Neural cell (in vitro differentiated cells): Measurements from ENCODE around the gene SLC6A18. TPM values are rescaled to one million over a fixed set of nuclear protein-coding genes. Genes with fewer than 3 reads are reported as not detected.

ENCODE experiments used
- H2AFZ ChIP-seq: fragments of 200-600, 300-800 bp; sonication (generic), shearing (Covaris generic); 2 replicates; pipeline ENCODE4 v1.6.0; 2014; ENCODE audit warnings: low read depth, mild to moderate bottlenecking, antibody characterized with exemption, low read length, moderate library complexity
- H3F3A ChIP-seq: fragments of 200-600 bp; shearing (Covaris generic); 2 replicates; pipeline ENCODE4 v1.6.1; 2016; ENCODE audit warnings: mild to moderate bottlenecking, moderate library complexity, mixed read lengths, antibody characterized with exemption, low read length; ENCODE audit not compliant: insufficient read depth, poor library complexity, severe bottlenecking
- H3K27ac ChIP-seq: fragments of 200-600, 300-800 bp; sonication (generic), shearing (Covaris generic); 2 replicates; pipeline ENCODE4 v1.5.1; 2014; ENCODE audit warnings: mild to moderate bottlenecking, low read length, moderate library complexity
- H3K27me3 ChIP-seq: fragments of 300-800, 200-600 bp; sonication (generic), shearing (Covaris generic); 2 replicates; pipeline ENCODE4 v1.6.0; 2014; ENCODE audit warnings: mild to moderate bottlenecking, low read depth, low read length, moderate library complexity; ENCODE audit not compliant: insufficient read depth
- H3K36me3 ChIP-seq: fragments of 300-800, 200-600 bp; sonication (generic), shearing (Covaris generic); 2 replicates; pipeline ENCODE4 v1.5.1; 2014; ENCODE audit warnings: mild to moderate bottlenecking, antibody characterized with exemption, low read length, moderate library complexity; ENCODE audit not compliant: insufficient read depth
- H3K4me2 ChIP-seq: fragments of 300-800, 200-600 bp; sonication (generic), shearing (Covaris generic); 2 replicates; pipeline ENCODE4 v1.6.0; 2014; ENCODE audit warnings: mild to moderate bottlenecking, low read length
- H3K4me3 ChIP-seq: fragments of 300-800, 200-600 bp; sonication (generic), shearing (Covaris generic); 2 replicates; pipeline ENCODE4 v1.5.1; 2014; ENCODE audit warnings: mild to moderate bottlenecking, low read length, moderate library complexity
- H3K79me2 ChIP-seq: fragments of 200-600 bp; shearing (Covaris generic); replicated peaks from 2 replicates; pipeline ENCODE4 v1.6.0; 2014; ENCODE audit warnings: mild to moderate bottlenecking, low read length, moderate library complexity; ENCODE audit not compliant: insufficient read depth
- H3K9ac ChIP-seq: fragments of 300-800, 200-600 bp; sonication (generic), shearing (Covaris generic); 2 replicates; pipeline ENCODE4 v1.6.1; 2016; ENCODE audit warnings: mild to moderate bottlenecking, low read length, mixed read lengths
- H3K9me2 ChIP-seq: fragments of 200-600 bp; shearing (Covaris generic); 2 replicates; pipeline ENCODE4 v1.6.1; 2016; ENCODE audit warnings: mild to moderate bottlenecking, low read length, mixed read lengths; ENCODE audit not compliant: insufficient read depth
- H3K9me3 ChIP-seq: fragments of 200-600, 300-800 bp; sonication (generic), shearing (Covaris generic); 2 replicates; pipeline ENCODE4 v1.6.1; 2016; ENCODE audit warnings: mild to moderate bottlenecking, mixed run types, low read length, moderate library complexity, mixed read lengths
- H4K20me1 ChIP-seq: fragments of 200-600 bp; shearing (Covaris generic); 2 replicates; pipeline ENCODE4 v1.6.1; 2016; ENCODE audit warnings: mild to moderate bottlenecking, mixed run types; ENCODE audit not compliant: insufficient read depth
- CTCF ChIP-seq: fragments of 450-650 bp; IDR thresholded peaks from 2 replicates; pipeline ENCODE4 v1.5.1; 2014; ENCODE audit warnings: antibody characterized with exemption, mild to moderate bottlenecking, moderate library complexity; ENCODE audit not compliant: poor library complexity, severe bottlenecking
- EP300 ChIP-seq: fragments of 450-650 bp; conservative IDR thresholded peaks from 2 replicates; pipeline ENCODE4 v1.6.1; 2014; ENCODE audit warnings: antibody characterized with exemption, mild to moderate bottlenecking, moderate library complexity; ENCODE audit not compliant: poor library complexity, severe bottlenecking
- EZH2 ChIP-seq: fragments of 200-600, 300-800 bp; shearing (Covaris generic), sonication (generic); IDR thresholded peaks from 2 replicates; pipeline ENCODE4 v1.6.1; 2014; ENCODE audit warnings: antibody characterized with exemption, low read length, borderline replicate concordance, mild to moderate bottlenecking; ENCODE audit not compliant: insufficient read depth, poor library complexity, severe bottlenecking
- MXI1 ChIP-seq: fragments of 450-650 bp; conservative IDR thresholded peaks from 2 replicates; pipeline ENCODE4 v1.6.1; 2014; ENCODE audit warnings: antibody characterized with exemption, mild to moderate bottlenecking; ENCODE audit not compliant: poor library complexity, severe bottlenecking
- POLR2AphosphoS5 ChIP-seq: IDR thresholded peaks from 2 replicates; pipeline ENCODE4 v1.6.1; 2012
- RAD21 ChIP-seq: fragments of 450-650 bp; conservative IDR thresholded peaks from 2 replicates; pipeline ENCODE4 v1.6.1; 2014; ENCODE audit warnings: antibody characterized with exemption, mild to moderate bottlenecking, moderate library complexity
- REST ChIP-seq: IDR thresholded peaks from 2 replicates; pipeline ENCODE4 v1.6.1; 2012; ENCODE audit warnings: borderline replicate concordance
- SMC3 ChIP-seq: fragments of 450-650 bp; conservative IDR thresholded peaks from 2 replicates; pipeline ENCODE4 v1.6.1; 2014; ENCODE audit warnings: antibody characterized with exemption, mild to moderate bottlenecking, moderate library complexity; ENCODE audit not compliant: poor library complexity
- TAF1 ChIP-seq: IDR thresholded peaks from 2 replicates; pipeline ENCODE4 v1.6.1; 2012; ENCODE audit warnings: low read depth
- polyA plus RNA-seq: library from polyadenylated mRNA; depleted of rRNA; stranded (reverse); fragments of >200 nt; gene quantifications from 2 replicates; pipeline ENCODE4 v1.2.3, GENCODE V29; 2014

The SLC6A18 gene
- polyA plus RNA-seq, 1 donor from 2014 or later = not detected

GRCh38 chr5:1213508-1214162, 11.5 kb upstream of the SLC6A18 start:
- Histone ChIP-seq H3F3A (no peaks in the 10 kb centered on the region), H3K36me3 (no peaks in the 10 kb centered on the region), H3K27me3 (no peaks in the 10 kb centered on the region), H2AFZ (no peak overlapping the region), H3K9ac (no peak overlapping the region), H3K4me2 (no peak overlapping the region), H3K9me3 (no peaks in the 10 kb centered on the region), H3K4me3 (no peak overlapping the region), H4K20me1 (no peaks in the 10 kb centered on the region), H3K79me2 (no peaks in the 10 kb centered on the region), H3K27ac (no peak overlapping the region), H3K9me2 (no peaks in the 10 kb centered on the region)
- TF ChIP-seq CTCF (no peak), EP300 (no peak), REST (no peak), POLR2AphosphoS5 (no peak), TAF1 (no peak), EZH2 (no peak), RAD21 (no peak), MXI1 (no peak), SMC3 (no peak)

- no peaks in the 10 kb centered on the region for H3K36me3 ChIP-seq
- no peak overlapping the region for H3K27ac ChIP-seq
- no peak overlapping the region for H2AFZ ChIP-seq
- no peak overlapping the region for H3K9ac ChIP-seq
- TF ChIP-seq RAD21 (no peak), REST (no peak), MXI1 (no peak), SMC3 (no peak), EP300 (no peak)
- H3K79me2 ChIP-seq = no peaks in the 10 kb centered on the region
- H4K20me1 ChIP-seq = no peaks in the 10 kb centered on the region
- no peaks in the 10 kb centered on the region for H3K9me3 ChIP-seq
- H3K27me3 ChIP-seq = no peaks in the 10 kb centered on the region
- H3F3A ChIP-seq = no peaks in the 10 kb centered on the region
- H3K4me2 ChIP-seq = no peak overlapping the region
- no peaks in the 10 kb centered on the region for H3K9me2 ChIP-seq
- H3K4me3 ChIP-seq = no peak overlapping the region
Measured at GRCh38 chr5:1214163-1214935, 10.8 kb upstream of the SLC6A18 start.
